HCT116 (cell line): Measurements from ENCODE around the gene LZTR1.

Experiments used
- POLR2A ChIP-seq: IDR thresholded peaks from 2 replicates; pipeline ENCODE4 v1.7.0; 2011; ENCODE audit warnings: borderline replicate concordance; ENCODE audit not compliant: insufficient read depth, insufficient read length; ENCODE audit errors: extremely low read depth
- TF ChIP-seq, protein P1 (sequence below), 3 experiments: fragments of 200-600 bp in 1 of 3; sonication (generic) in 1 of 3; IDR thresholded peaks in 2 of 3; conservative IDR thresholded peaks in 1 of 3; 2 replicates each; pipeline ENCODE4 v1.5.1; 2012 to 2017; ENCODE audit warnings: low read depth in 2 of 3, low read length in 2 of 3, antibody characterized with exemption in 1 of 3, borderline replicate concordance in 1 of 3, control low read depth in 1 of 3, mild to moderate bottlenecking in 1 of 3, mixed read lengths in 1 of 3, mixed run types in 1 of 3, moderate library complexity in 1 of 3; ENCODE audit not compliant: insufficient read depth in 1 of 3

DNA sequence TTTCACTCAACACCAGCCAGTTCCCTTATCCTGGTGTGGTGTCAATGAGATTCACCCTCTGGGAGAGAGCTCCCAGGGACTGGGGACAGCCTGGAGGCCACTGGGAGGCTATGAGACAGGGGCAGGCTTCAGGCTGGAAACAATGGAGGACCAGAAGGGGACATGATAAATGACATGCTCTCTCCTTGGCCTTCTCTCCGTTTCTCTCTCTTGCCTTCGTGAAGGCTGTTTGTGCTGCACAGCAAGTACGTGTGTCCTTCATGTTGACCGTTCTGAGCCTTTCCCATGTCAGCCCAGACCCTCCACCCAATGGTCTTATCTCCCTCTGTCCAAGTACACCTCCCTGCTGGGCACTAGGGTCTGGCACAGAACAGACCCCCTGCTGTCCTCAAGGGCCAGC is 1.6 kb upstream of the LZTR1 start:
- TF ChIP-seq POLR2A, result no peak
- TF ChIP-seq, protein P1, sequence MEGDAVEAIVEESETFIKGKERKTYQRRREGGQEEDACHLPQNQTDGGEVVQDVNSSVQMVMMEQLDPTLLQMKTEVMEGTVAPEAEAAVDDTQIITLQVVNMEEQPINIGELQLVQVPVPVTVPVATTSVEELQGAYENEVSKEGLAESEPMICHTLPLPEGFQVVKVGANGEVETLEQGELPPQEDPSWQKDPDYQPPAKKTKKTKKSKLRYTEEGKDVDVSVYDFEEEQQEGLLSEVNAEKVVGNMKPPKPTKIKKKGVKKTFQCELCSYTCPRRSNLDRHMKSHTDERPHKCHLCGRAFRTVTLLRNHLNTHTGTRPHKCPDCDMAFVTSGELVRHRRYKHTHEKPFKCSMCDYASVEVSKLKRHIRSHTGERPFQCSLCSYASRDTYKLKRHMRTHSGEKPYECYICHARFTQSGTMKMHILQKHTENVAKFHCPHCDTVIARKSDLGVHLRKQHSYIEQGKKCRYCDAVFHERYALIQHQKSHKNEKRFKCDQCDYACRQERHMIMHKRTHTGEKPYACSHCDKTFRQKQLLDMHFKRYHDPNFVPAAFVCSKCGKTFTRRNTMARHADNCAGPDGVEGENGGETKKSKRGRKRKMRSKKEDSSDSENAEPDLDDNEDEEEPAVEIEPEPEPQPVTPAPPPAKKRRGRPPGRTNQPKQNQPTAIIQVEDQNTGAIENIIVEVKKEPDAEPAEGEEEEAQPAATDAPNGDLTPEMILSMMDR (IDR thresholded peaks at IDR 0.05 in 2 of 3, conservative IDR thresholded peaks at IDR 0.05 in 1 of 3; ENCODE audit: borderline replicate concordance in 1 of 3, insufficient read depth in 1 of 3, low read depth in 2 of 3, low read length in 2 of 3), result no peak
